IMR-90 (cell line): ENCODE results near the gene CELSR1. TPM values are rescaled to one million over a fixed set of nuclear protein-coding genes. Genes with fewer than 3 reads are reported as not detected.

Source experiments
- ATAC-seq: fragments of 200-7000 bp; cut with Tn5 transposase; 2 replicates; pipeline ENCODE4 v1.9.1; 2020; ENCODE audit warnings: low read depth, mild to moderate bottlenecking, moderate library complexity
- BruUV-seq: library from RNA; stranded (reverse); fragments of 400-500 nt; replicated peaks from 2 replicates; lab custom pipeline; 2021; lab: Mats Ljungman, UMichigan
- CTCF ChIA-PET: fragments of 300-600 bp; formaldehyde crosslinking; extraction: SDS; loops from one replicate; lab custom pipeline; 2021; ENCODE audit warnings: antibody characterized with exemption; lab: Yijun Ruan, JAX
- POLR2A ChIA-PET: fragments of 300-600 bp; sonication (Branson Sonifier 250); formaldehyde crosslinking; loops from one replicate; lab custom pipeline; 2022; ENCODE audit warnings: antibody characterized with exemption; ENCODE audit not compliant: unreplicated experiment; lab: Charles Lee
- DNase-seq: peaks from one replicate; pipeline ENCODE4 v3.0.0; 2013
- H2AFZ ChIP-seq: replicated peaks from 2 replicates; pipeline ENCODE3; 2013; ENCODE audit warnings: low read length, mild to moderate bottlenecking; ENCODE audit not compliant: poor library complexity
- H2AK5ac ChIP-seq: 2 replicates; pipeline ENCODE4 v1.6.1; 2013; ENCODE audit warnings: low read depth, low read length, inconsistent platforms
- H2AK9ac ChIP-seq: replicated peaks from 2 replicates; pipeline ENCODE3; 2013; ENCODE audit warnings: mild to moderate bottlenecking, low read depth, low read length, moderate library complexity; ENCODE audit not compliant: poor library complexity
- H2BK120ac ChIP-seq: 2 replicates; pipeline ENCODE4 v1.6.1; 2013; ENCODE audit warnings: low read depth, low read length, inconsistent platforms
- H2BK15ac ChIP-seq: 3 replicates; pipeline ENCODE4 v1.6.1; 2013; ENCODE audit warnings: low read depth, low read length, inconsistent platforms
- H2BK20ac ChIP-seq: 2 replicates; pipeline ENCODE4 v1.6.1; 2013; ENCODE audit warnings: low read depth, mild to moderate bottlenecking, inconsistent platforms, low read length, moderate library complexity
- H2BK5ac ChIP-seq: 2 replicates; pipeline ENCODE4 v1.6.1; 2013; ENCODE audit warnings: mild to moderate bottlenecking, low read depth, low read length, inconsistent platforms; ENCODE audit not compliant: poor library complexity, severe bottlenecking
- H3K14ac ChIP-seq: replicated peaks from 2 replicates; pipeline ENCODE4 v1.6.1; 2013; ENCODE audit warnings: low read depth, low read length, inconsistent platforms
- H3K18ac ChIP-seq: 2 replicates; pipeline ENCODE4 v1.6.1; 2013; ENCODE audit warnings: low read depth, low read length, control low read depth
- H3K23ac ChIP-seq: 2 replicates; pipeline ENCODE4 v1.6.1; 2013; ENCODE audit warnings: low read depth, low read length, inconsistent platforms
- H3K27ac ChIP-seq: 2 replicates; pipeline ENCODE4 v1.5.1; 2013; ENCODE audit warnings: mild to moderate bottlenecking, control low read depth, low read length; ENCODE audit not compliant: insufficient read depth
- H3K27me3 ChIP-seq: 2 replicates; pipeline ENCODE4 v1.6.1; 2013; ENCODE audit warnings: low read length; ENCODE audit not compliant: control insufficient read depth, insufficient read depth
- H3K36me3 ChIP-seq: 2 replicates; pipeline ENCODE4 v1.6.1; 2013; ENCODE audit warnings: low read length, mixed read lengths; ENCODE audit not compliant: control insufficient read depth, insufficient read depth
- H3K4ac ChIP-seq: 2 replicates; pipeline ENCODE4 v1.6.1; 2013; ENCODE audit warnings: low read depth, low read length, inconsistent platforms
- H3K4me1 ChIP-seq: 2 replicates; pipeline ENCODE4 v1.6.1; 2013; ENCODE audit warnings: low read length, mixed read lengths; ENCODE audit not compliant: control insufficient read depth, insufficient read depth
- H3K4me2 ChIP-seq: 2 replicates; pipeline ENCODE4 v1.6.1; 2013; ENCODE audit warnings: low read depth, mild to moderate bottlenecking, control low read depth, low read length, moderate library complexity
- H3K4me3 ChIP-seq: 2 replicates; pipeline ENCODE4 v1.5.1; 2013; ENCODE audit warnings: low read depth, mild to moderate bottlenecking, control low read depth, low read length, moderate library complexity; ENCODE audit not compliant: insufficient read depth
- H3K56ac ChIP-seq: 2 replicates; pipeline ENCODE4 v1.6.1; 2013; ENCODE audit warnings: low read length, inconsistent platforms; ENCODE audit not compliant: insufficient read depth; ENCODE audit errors: extremely low read depth
- H3K79me1 ChIP-seq, 2 experiments: 2 replicates each; pipeline ENCODE4 v1.6.1; 2013; ENCODE audit warnings: low read length in 2 of 2, inconsistent platforms in 1 of 2, low read depth in 1 of 2
- H3K9ac ChIP-seq: 2 replicates; pipeline ENCODE4 v1.6.1; 2013; ENCODE audit warnings: low read depth, low read length, control low read depth
- H3K9me1 ChIP-seq: 2 replicates; pipeline ENCODE4 v1.6.1; 2013; ENCODE audit warnings: low read length, inconsistent platforms; ENCODE audit not compliant: insufficient read depth
- H3K9me3 ChIP-seq: 2 replicates; pipeline ENCODE4 v1.6.1; 2013; ENCODE audit warnings: low read length; ENCODE audit not compliant: control insufficient read depth, insufficient read depth
- H4K20me1 ChIP-seq: 2 replicates; pipeline ENCODE4 v1.6.1; 2013; ENCODE audit warnings: low read length, inconsistent platforms; ENCODE audit not compliant: insufficient read depth
- H4K5ac ChIP-seq: 2 replicates; pipeline ENCODE4 v1.6.1; 2013; ENCODE audit warnings: mild to moderate bottlenecking, low read depth, low read length, control low read depth
- H4K8ac ChIP-seq, 2 experiments: 2 replicates each; pipeline ENCODE4 v1.6.1; 2013; ENCODE audit warnings: low read depth in 2 of 2, low read length in 2 of 2, control low read depth in 1 of 2, inconsistent platforms in 1 of 2
- H4K91ac ChIP-seq: 2 replicates; pipeline ENCODE4 v1.6.1; 2013; ENCODE audit warnings: low read depth, low read length, inconsistent platforms; ENCODE audit not compliant: insufficient read depth
- BHLHE40 ChIP-seq: fragments of 150-350 bp; IDR thresholded peaks from 2 replicates; pipeline ENCODE4 v1.6.1; 2016; ENCODE audit warnings: mild to moderate bottlenecking, low read depth, low read length
- CEBPB ChIP-seq: IDR thresholded peaks from 2 replicates; pipeline ENCODE4 v1.6.1; 2012; ENCODE audit warnings: low read depth, low read length, improper control_type of control experiment
- FOS ChIP-seq: fragments of 150-350 bp; IDR thresholded peaks from 2 replicates; pipeline ENCODE4 v1.6.1; 2016; ENCODE audit warnings: low read depth, low read length
- MAFK ChIP-seq: IDR thresholded peaks from 2 replicates; pipeline ENCODE4 v1.6.1; 2012; ENCODE audit warnings: low read depth, low read length, improper control_type of control experiment
- MAZ ChIP-seq: IDR thresholded peaks from 2 replicates; pipeline ENCODE4 v1.6.1; 2012; ENCODE audit warnings: low read depth, mild to moderate bottlenecking, low read length, improper control_type of control experiment, moderate library complexity, borderline replicate concordance
- MXI1 ChIP-seq: IDR thresholded peaks from 2 replicates; pipeline ENCODE4 v1.6.1; 2012; ENCODE audit warnings: low read depth, mild to moderate bottlenecking, low read length, moderate library complexity, borderline replicate concordance
- NFE2L2 ChIP-seq: fragments of 150-350 bp; IDR thresholded peaks from 2 replicates; pipeline ENCODE4 v1.6.1; 2016; ENCODE audit warnings: low read depth, mild to moderate bottlenecking, low read length
- RAD21 ChIP-seq: IDR thresholded peaks from 2 replicates; pipeline ENCODE4 v1.6.1; 2012; ENCODE audit warnings: low read length, improper control_type of control experiment
- RCOR1 ChIP-seq: IDR thresholded peaks from 2 replicates; pipeline ENCODE4 v1.6.1; 2012; ENCODE audit warnings: mild to moderate bottlenecking, low read length, improper control_type of control experiment; ENCODE audit not compliant: insufficient replicate concordance
- SMC3 ChIP-seq: fragments of 150-350 bp; IDR thresholded peaks from 2 replicates; pipeline ENCODE4 v1.6.1; 2016; ENCODE audit warnings: low read depth, mild to moderate bottlenecking, antibody characterized with exemption, low read length, moderate library complexity
- WGBS, 2 experiments: methylation state at CpG; one replicate each; pipeline versions ENCODE4 v1.1.5 to v1.1.7; 2013; ENCODE audit warnings: missing lambda C conversion rate in 2 of 2; ENCODE audit not compliant: insufficient read length in 1 of 2; ENCODE audit errors: extremely low coverage in 2 of 2; 5-methylcytosine and 5-hydroxymethylcytosine counted together
- dilution Hi-C: fragments of 300-500 bp; cut with HindIII; formaldehyde crosslinking; loops from one replicate; pipeline ENCODE4 v1.14.3; 2018; ENCODE audit warnings: low sequenced_read_pairs; ENCODE audit not compliant: unreplicated experiment
- in situ Hi-C: fragments of 300-500 bp; cut with MboI; formaldehyde crosslinking; loops from 3 replicates; pipeline ENCODE4 v1.14.3; 2019; ENCODE audit warnings: low sequenced_read_pairs, inconsistent platforms, mixed read lengths
- intact Hi-C: fragments of 100-400 bp; cut with micrococcal nuclease; formaldehyde crosslinking; loops from 2 replicates; pipeline ENCODE4 v1.10.0; 2022
- polyA plus RNA-seq, 3 experiments: library from polyadenylated mRNA; depleted of rRNA; stranded (reverse); fragments of >200 nt; gene quantifications; 2 replicates each; pipeline ENCODE4 v1.2.3, GENCODE V29; 2012; ENCODE audit warnings: low replicate concordance in 1 of 3
- total RNA-seq: library from RNA; depleted of rRNA; stranded (reverse); fragments of >200 nt; gene quantifications from 2 replicates; pipeline ENCODE4 v1.2.3, GENCODE V29; 2012

CELSR1 gene
- total and polyA plus RNA-seq, 2 of the 4 experiments (the other 2 are of a cell fraction), result 0.36 to 0.82 TPM

GRCh38 chr22:46327691-46328465, 209.5 kb downstream of the CELSR1 start:
- H2BK5ac ChIP-seq, result no peak overlapping the region
- H2AK5ac ChIP-seq, result no peak overlapping the region
- H2AFZ ChIP-seq, result no peak overlapping the region
- H2AK9ac ChIP-seq, result peak overlapping the region; percentile 55
- CTCF ChIA-PET, result no interaction called here
- no peak overlapping the region for H3K23ac ChIP-seq
- H3K4me1 ChIP-seq, result no peaks in the 10 kb centered on the region
- H4K5ac ChIP-seq, result no peak overlapping the region
- peaks cover 29% of the 10 kb centered on the region for H3K36me3 ChIP-seq
- no TSS peak for BruUV-seq
- no peak overlapping the region for H3K18ac ChIP-seq
- H2BK20ac ChIP-seq, result no peak overlapping the region
- H3K56ac ChIP-seq, result no peak overlapping the region
- no peak overlapping the region for H3K4ac ChIP-seq
- no peak overlapping the region for H3K4me2 ChIP-seq
- 100% methylated on average over 1 of the region's 13 CpGs for WGBS, 2 experiments
- no peak overlapping the region for H2BK120ac ChIP-seq
- no peak overlapping the region for H3K9ac ChIP-seq
- POLR2A ChIA-PET, result no interaction called here
- H4K20me1 ChIP-seq, result no peaks in the 10 kb centered on the region
- no peak overlapping the region for H3K4me3 ChIP-seq
- TF ChIP-seq RCOR1, result no peak
- no peak for TF ChIP-seq MXI1
- TF ChIP-seq FOS, result no peak
- TF ChIP-seq NFE2L2, result no peak
- TF ChIP-seq MAZ, result no peak
- TF ChIP-seq RAD21, result no peak
- TF ChIP-seq BHLHE40, result no peak
- no peak for TF ChIP-seq SMC3
- no peak for TF ChIP-seq MAFK
- TF ChIP-seq CEBPB, result no peak
- no peak overlapping the region for H4K8ac ChIP-seq
- H2BK15ac ChIP-seq, result no peak overlapping the region
- H3K9me1 ChIP-seq, result no peaks in the 10 kb centered on the region; the same call in 1 of the 2 replicates
- intact Hi-C loops (no loop called here), dilution Hi-C loops (no loop called here), in situ Hi-C loops (no loop called here)
- H3K27me3 ChIP-seq, result no peaks in the 10 kb centered on the region
- H3K79me1 ChIP-seq, result peaks cover 5 to 11% of the 10 kb centered on the region in 2 experiments; a peak in 3 of 4 replicates
- no peak overlapping the region for H4K91ac ChIP-seq
- no peak overlapping the region for H3K27ac ChIP-seq
- DNase-seq, result no peak
- no peaks in the 10 kb centered on the region for H3K9me3 ChIP-seq
- no peak for ATAC-seq
- no peak overlapping the region for H3K14ac ChIP-seq
